Measurements from ENCODE around the gene CNOT1.

DNA sequence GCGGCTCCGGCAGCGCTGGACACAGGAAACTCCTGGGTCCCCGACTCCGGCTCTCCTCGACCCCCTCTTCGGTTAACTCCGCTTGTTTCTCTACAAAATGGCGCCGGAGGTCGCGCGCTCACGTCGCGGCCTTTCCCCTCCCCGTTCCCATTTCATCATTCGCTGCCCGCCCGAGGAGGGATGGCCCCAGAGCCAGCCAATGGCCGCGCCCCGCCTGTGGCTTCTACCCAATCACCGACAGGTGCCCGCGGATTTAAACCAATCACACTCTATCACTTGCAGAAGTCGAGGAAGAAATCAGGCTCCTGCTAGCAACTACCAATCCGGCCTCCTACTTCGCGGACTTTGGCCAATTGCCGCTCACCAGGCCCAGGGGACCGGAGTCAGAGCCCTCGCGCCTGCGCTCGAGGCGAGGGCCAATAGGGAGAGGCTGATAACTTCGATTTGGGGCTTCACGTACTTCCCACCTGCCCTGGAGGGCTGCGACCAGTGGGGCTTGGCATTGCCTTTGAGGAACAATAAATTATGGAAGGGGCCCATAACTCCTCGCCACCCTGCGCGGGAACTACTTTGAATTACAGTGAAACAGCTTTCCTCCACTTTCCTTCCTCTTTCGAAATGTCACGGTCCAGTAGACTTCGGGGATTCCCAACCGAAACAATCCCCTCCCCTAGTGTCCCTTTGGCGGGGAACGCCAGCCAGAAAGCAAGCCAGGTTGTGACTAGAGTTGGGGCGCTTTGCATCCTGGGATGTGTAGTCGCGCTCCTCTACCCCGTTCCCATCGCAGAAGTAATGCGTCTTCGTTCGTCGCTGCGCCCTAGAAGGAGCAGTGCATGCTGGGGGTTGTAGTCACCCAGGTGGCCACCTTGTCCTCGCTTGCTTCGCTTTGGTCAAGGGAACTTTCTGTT lies at the start of gene CNOT1:
- no peak for TF ChIP-seq CTCF (IDR thresholded peaks at IDR 0.05; ENCODE audit: low read depth, low read length, poor library complexity, severe bottlenecking)
- no peak for TF ChIP-seq EZH2phosphoT487 (IDR thresholded peaks at IDR 0.05; ENCODE audit: borderline replicate concordance, low read length)

Measured in DOHH2 (cell line).